Right ventricle myocardium superior (tissue), 1 donor: ENCODE data around the gene OAS3. TPM values are rescaled to one million over a fixed set of nuclear protein-coding genes. Genes with fewer than 3 reads are reported as not detected.
"Not testable (repeated sequence)": the region's sequence is repeated elsewhere in the genome, so short reads cannot be mapped to it uniquely, and the experiment has no call there.

Experiments
- ATAC-seq: fragments of 200-7000 bp; cut with Tn5 transposase; one replicate; pipeline ENCODE4 v1.9.1; 2020; ENCODE audit warnings: mild to moderate bottlenecking; ENCODE audit not compliant: poor library complexity
- DNase-seq: peaks from one replicate; pipeline ENCODE4 v3.0.0-alpha.2; 2020
- intact Hi-C: fragments of 100-400 bp; cut with DNase I; formaldehyde crosslinking; loops from one replicate; pipeline ENCODE4 v1.11.2; 2022
- total RNA-seq: library from RNA; stranded (reverse); fragmentation: NEBNext Ultra II Directional; extraction: Animal tissue kit (Norgen Biotek cat#: 25700); gene quantifications from one replicate; pipeline ENCODE4 v1.2.1, GENCODE V29; 2021
- donor health status: DM: no; HTN: yes; CAD: no; lungs with severe emphysema.

The OAS3 gene
- total RNA-seq, 1 donor from 2014 or later = 5.1 TPM

- ATAC-seq (no peak), DNase-seq (no peak)
- intact Hi-C loops = no loop called here
Observed at GRCh38 chr12:112919121-112919520, 19.2 kb upstream of the OAS3 start.

DNA sequence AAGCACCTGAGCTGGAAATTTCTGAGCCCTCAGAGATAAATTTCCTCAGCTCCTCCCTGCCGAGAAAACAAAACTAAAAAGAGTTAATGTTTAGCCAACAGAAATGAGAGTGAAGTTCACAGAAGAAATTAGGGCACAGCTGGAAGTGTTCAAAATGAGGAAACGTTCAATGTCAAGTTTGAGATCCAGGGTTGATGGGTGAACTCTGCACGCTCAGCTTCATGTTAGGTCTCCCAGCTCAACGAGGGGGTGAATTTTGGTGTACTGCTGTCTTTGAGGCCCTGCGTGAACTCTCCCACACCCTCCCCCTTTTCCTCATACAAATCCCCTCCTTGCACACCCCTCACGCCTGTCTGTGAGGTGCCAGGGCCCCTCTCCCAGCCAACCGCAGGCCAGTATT lies 13.3 kb upstream of the OAS3 start:
- DNase-seq = no peak
- ATAC-seq = peak; percentile 38
- intact Hi-C loops = no loop called here

DNA sequence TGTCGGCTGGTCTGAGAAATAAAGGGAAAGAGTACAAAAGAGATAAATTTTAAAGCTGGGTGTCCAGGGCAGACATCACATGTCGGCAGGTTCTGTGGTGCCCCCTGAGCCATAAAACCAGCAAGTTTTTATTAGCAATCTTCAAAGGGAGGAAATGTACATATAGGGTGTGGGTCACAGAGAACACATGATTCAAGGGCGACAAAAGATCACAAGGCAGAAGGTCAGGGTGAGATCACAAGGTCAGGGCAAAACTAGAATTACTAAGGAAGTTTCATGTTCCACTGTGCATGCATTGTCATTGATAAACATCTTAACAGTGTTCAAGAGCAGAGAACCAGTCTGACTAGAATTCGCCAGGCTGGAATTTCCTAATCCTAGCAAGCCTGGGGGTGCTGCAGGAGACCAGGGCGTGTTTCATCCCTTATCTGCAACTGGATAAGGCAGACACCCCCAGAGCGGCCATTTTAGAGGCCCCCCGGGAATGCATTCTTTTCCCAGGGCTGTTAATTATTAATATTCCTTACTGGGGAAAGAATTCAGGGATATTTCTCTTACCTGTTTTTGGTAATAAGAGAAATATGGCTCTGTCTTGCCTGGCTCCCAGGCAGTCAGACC lies 11.7 kb upstream of the OAS3 start:
- ATAC-seq, DNase-seq, intact Hi-C loops: not testable (repeated sequence)

- intact Hi-C loops = no loop called here
- ATAC-seq (no peak), DNase-seq (no peak)
Observed at GRCh38 chr12:112927475-112927874, 10.8 kb upstream of the OAS3 start.

GRCh38 chr12:112927925-112928324 lies 10.3 kb upstream of the OAS3 start:
- no peak for DNase-seq
- ATAC-seq = no peak
- intact Hi-C loops = no loop called here

- ATAC-seq = no peak
- no peak for DNase-seq
- intact Hi-C loops = no loop called here
Observed at GRCh38 chr12:112928978-112929377, 9.3 kb upstream of the OAS3 start.

GRCh38 chr12:112929715-112930114 lies 8.6 kb upstream of the OAS3 start:
- DNase-seq = no peak
- intact Hi-C loops = no loop called here
- no peak for ATAC-seq

GRCh38 chr12:112930350-112930749 lies 7.9 kb upstream of the OAS3 start:
- intact Hi-C loops = no loop called here
- no peak for DNase-seq
- ATAC-seq = no peak

GRCh38 chr12:112932485-112933128 lies 5.7 kb upstream of the OAS3 start:
- no peak for ATAC-seq

GRCh38 chr12:112933129-112933505 lies 5.2 kb upstream of the OAS3 start:
- no peak for ATAC-seq
- intact Hi-C loops = no loop called here
- no peak for DNase-seq

More at GRCh38 chr12:112932485-112933128, 5.7 kb upstream of the OAS3 start:
- intact Hi-C loops = no loop called here
- DNase-seq = no peak

DNA sequence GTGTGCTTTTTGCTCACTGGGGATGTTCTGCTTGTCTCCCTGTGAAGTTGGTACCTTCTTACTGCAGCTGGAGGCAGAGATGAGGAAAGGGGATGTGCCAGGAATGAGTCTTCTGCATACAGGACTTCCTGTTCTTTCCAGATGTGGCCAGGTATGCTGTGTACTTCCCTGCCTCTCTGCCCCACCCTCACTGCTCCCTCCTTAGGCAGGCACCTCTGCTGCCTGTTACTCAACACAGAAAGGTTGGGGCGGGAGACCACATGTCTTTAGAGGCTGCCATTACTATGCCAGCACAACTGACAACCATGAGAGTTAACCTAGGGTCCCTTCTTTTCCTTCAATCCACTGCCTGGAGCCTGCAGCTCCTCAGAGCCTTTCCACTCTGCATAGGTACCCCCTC lies 2.0 kb upstream of the OAS3 start:
- intact Hi-C loops = no loop called here
- ATAC-seq = no peak
- DNase-seq = no peak

- intact Hi-C loops = no loop called here
- ATAC-seq (no peak), DNase-seq (no peak)
Observed at GRCh38 chr12:112936927-112937326, 1.3 kb upstream of the OAS3 start.

GRCh38 chr12:112938751-112939150 lies 477 bp downstream of the OAS3 start:
- intact Hi-C loops = no loop called here
- ATAC-seq (no peak), DNase-seq (no peak)

DNA sequence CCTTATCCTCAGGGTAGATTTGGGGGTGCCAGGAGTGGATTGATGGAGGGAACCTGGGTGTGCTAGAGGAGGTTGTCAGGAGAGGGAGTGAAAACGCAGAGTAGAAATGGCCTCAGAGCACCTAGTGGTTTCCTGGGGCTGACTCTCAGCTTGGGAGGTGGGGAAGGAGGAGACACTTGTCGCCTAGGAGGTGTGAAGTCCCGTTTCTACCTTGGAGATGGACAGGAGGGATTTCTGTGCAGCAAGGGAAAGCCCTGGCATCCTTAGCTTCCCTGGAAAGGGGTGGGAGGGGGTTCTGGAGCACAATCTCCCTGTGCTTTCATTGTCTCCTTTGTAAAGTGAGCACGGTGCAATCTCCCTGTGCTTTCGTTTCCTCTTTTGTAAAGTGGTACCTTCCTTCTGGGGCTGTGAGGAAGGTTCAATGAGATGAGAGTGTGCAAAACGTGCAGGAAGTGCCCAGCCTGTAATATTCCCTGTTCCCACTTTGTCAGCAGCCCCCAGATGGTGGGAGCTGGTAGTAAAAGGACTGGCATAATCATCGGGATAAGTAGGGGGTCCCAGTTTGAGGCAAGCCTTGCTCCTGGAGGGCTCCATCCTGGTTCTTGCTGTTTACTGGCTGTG lies 1.6 kb downstream of the OAS3 start:
- DNase-seq (no peak), ATAC-seq (no peak)
- intact Hi-C loops = no loop called here

- intact Hi-C loops = no loop called here
- no peak for ATAC-seq
- DNase-seq = no peak
Observed at GRCh38 chr12:112941528-112942335, 3.5 kb downstream of the OAS3 start.

- intact Hi-C loops = no loop called here
- DNase-seq = no peak
- ATAC-seq = no peak
Observed at GRCh38 chr12:112942572-112942971, 4.3 kb downstream of the OAS3 start.

GRCh38 chr12:112944024-112944690 lies 5.9 kb downstream of the OAS3 start:
- intact Hi-C loops = no loop called here
- DNase-seq (no peak), ATAC-seq (no peak)

- DNase-seq = no peak
- intact Hi-C loops = no loop called here
- no peak for ATAC-seq
Observed at GRCh38 chr12:112945515-112945914, 7.2 kb downstream of the OAS3 start.
